Activated CD4-positive, alpha-beta memory T cell treated with anti-CD3 and anti-CD28 coated beads, Interleukin-2, amount 10 ng/mL, durations not matched to agents 7 days and 5 days (primary cell): ENCODE measurements around the gene DIAPH1. TPM values are rescaled to one million over a fixed set of nuclear protein-coding genes. Genes with fewer than 3 reads are reported as not detected.
A peak's percentile ranks its signal among the peaks of the same experiment; 100 is the strongest.

Experiments used
- CTCF ChIA-PET: fragments of 350-600 bp; sonication (Branson Sonifier 250); formaldehyde crosslinking; loops from one replicate; lab custom pipeline; 2021; ENCODE audit warnings: antibody characterized with exemption, inconsistent platforms; lab: Charles Lee
- POLR2A ChIA-PET: fragments of 350-600 bp; sonication (Branson Sonifier 250); formaldehyde crosslinking; loops from one replicate; lab custom pipeline; 2021; ENCODE audit warnings: antibody characterized with exemption; lab: Charles Lee
- DNase-seq: peaks from one replicate; pipeline ENCODE4 v3.0.0-alpha.2; 2020
- H3K27ac Mint-ChIP-seq: one replicate; pipeline ENCODE4 v1.8.0; 2021; ENCODE audit warnings: mild to moderate bottlenecking, mixed read lengths
- H3K27me3 Mint-ChIP-seq: one replicate; pipeline ENCODE4 v1.8.0; 2021; ENCODE audit warnings: mixed read lengths
- H3K36me3 Mint-ChIP-seq: one replicate; pipeline ENCODE4 v1.8.0; 2021; ENCODE audit warnings: low read depth, mixed read lengths
- H3K4me1 Mint-ChIP-seq: one replicate; pipeline ENCODE4 v1.8.0; 2021; ENCODE audit warnings: mixed read lengths
- H3K4me3 Mint-ChIP-seq: one replicate; pipeline ENCODE4 v1.8.0; 2021; ENCODE audit warnings: mild to moderate bottlenecking, mixed read lengths
- H3K9me3 Mint-ChIP-seq: one replicate; pipeline ENCODE4 v1.8.0; 2021; ENCODE audit warnings: mixed read lengths
- total RNA-seq, 2 experiments: library from RNA; stranded (reverse); gene quantifications; one replicate each; pipeline ENCODE4 v1.2.3, GENCODE V29; 2021

DIAPH1 gene
- total RNA-seq, 2 experiments from 2014 or later: 317 to 323 TPM

DNA sequence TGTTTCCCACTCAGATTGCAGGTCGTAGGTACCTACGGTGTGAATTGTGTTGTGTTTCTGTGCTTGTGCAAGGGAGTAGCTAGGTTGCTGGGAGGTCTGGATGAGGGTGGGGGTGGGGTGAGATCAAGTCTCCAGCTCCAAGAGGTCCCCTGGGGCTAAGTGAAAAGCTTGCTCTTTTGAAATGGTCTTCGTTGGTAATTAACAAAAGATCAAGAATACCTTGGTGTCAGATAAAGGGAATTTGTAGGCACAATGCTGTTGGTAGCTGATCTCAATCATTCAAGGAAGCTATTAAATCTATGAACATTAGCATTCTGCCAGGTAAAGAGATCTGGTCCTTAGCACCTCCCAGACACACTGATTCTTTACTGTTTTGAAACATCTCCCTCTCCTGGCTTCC is 134.9 kb downstream of the DIAPH1 start:
- Mint-ChIP-seq H3K27ac (no peak overlapping the region), H3K27me3 (peaks cover 77% of the 10 kb centered on the region), H3K4me1 (no peaks in the 10 kb centered on the region), H3K9me3 (no peaks in the 10 kb centered on the region), H3K36me3 (no peaks in the 10 kb centered on the region), H3K4me3 (no peak overlapping the region)
- CTCF ChIA-PET: interaction anchor here (0.7 to 1.4 kb wide), 3 partner anchors 29 to 114 kb away, joined by 3 to 6 read pairs (median 3); partner anchors contain the start of genes PCDHGA12 and PCDHGB3
- POLR2A ChIA-PET: interaction anchor here (1.0 kb wide), 1 partner anchor 27 kb away, joined by 3 read pairs; no protein-coding TSS in a partner anchor
- DNase-seq: no peak

DNA sequence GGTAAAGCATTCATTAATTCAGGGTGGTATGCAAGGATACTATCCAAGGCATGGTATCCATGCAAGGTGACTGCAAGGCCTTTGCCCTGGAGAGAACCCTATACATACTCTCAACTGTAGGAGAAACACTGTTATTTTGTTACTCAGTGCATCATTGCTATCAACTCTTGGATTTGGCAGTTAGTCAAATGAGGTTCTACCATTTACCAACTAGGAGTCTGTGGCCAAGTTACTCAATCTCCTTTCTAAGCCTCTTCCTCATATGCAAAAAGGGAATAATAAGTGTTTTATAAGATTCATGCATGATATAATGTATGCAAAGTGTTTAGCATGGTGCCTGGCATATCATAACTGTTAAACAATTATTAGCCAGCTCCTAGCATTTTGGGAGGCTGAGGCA is 139.0 kb downstream of the DIAPH1 start:
- no peak for DNase-seq
- CTCF ChIA-PET: interaction anchor here (1.2 kb wide), 1 partner anchor 59 kb away, joined by 3 read pairs; the partner anchor contains the start of gene PCDHGA11

DNA sequence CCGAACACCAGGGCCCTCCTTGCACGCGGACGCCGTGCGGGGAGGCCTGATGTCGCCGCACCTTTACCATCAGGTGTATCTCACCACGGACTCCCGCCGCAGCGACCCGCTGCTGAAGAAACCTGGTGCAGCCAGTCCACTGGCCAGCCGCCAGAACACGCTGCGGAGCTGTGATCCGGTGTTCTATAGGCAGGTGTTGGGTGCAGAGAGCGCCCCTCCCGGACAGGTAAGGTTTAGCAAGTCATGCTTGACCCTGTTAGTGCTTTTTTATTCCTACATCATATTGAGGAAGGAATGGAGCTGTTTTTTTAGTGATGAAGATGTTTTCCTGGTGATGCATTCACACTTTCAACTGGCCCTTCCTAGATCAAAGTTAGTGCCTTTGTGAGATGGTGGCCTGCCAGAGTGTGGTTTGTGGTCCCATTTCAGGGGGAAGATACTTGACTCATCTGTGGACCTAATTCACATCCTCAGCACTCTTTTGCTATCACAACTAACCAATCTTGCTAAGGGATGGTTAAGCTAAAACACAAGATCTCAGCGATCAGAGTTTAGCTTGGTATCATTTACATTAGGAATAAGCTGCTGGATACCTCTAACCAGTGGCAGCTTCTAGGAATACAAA is 140.4 kb downstream of the DIAPH1 start:
- no peaks in the 10 kb centered on the region for H3K9me3 Mint-ChIP-seq
- H3K27ac Mint-ChIP-seq: no peak overlapping the region
- peaks cover 4% of the 10 kb centered on the region for H3K36me3 Mint-ChIP-seq
- peaks cover 80% of the 10 kb centered on the region for H3K27me3 Mint-ChIP-seq
- no peak for DNase-seq
- ChIA-PET POLR2A (no interaction called here), CTCF (interaction anchor here (1.0 kb wide), 2 partner anchors 33 to 37 kb away, joined by 3 to 4 read pairs; no protein-coding TSS in a partner anchor)
- H3K4me3 Mint-ChIP-seq: no peak overlapping the region
- H3K4me1 Mint-ChIP-seq: peaks cover 23% of the 10 kb centered on the region

More for the DNA sequence above, 139.0 kb downstream of the DIAPH1 start:
- peaks cover 23% of the 10 kb centered on the region for H3K4me1 Mint-ChIP-seq
- H3K9me3 Mint-ChIP-seq: no peaks in the 10 kb centered on the region
- H3K27me3 Mint-ChIP-seq: peaks cover 83% of the 10 kb centered on the region
- POLR2A ChIA-PET: no interaction called here
- no peak overlapping the region for H3K4me3 Mint-ChIP-seq
- H3K36me3 Mint-ChIP-seq: peaks cover 4% of the 10 kb centered on the region
- H3K27ac Mint-ChIP-seq: no peak overlapping the region

- ChIA-PET CTCF (no interaction called here), POLR2A (no interaction called here)
- no peak overlapping the region for H3K4me3 Mint-ChIP-seq
Measured at GRCh38 chr5:141477815-141478214, 141.0 kb downstream of the DIAPH1 start.

GRCh38 chr5:141477044-141477575 is 141.7 kb downstream of the DIAPH1 start:
- ChIA-PET POLR2A (no interaction called here), CTCF (interaction anchor here (1.0 kb wide), 1 partner anchor 157 kb away, joined by 3 read pairs; no protein-coding TSS in a partner anchor)
- Mint-ChIP-seq H3K9me3 (no peaks in the 10 kb centered on the region), H3K27ac (no peak overlapping the region), H3K4me3 (peak overlapping the region; percentile 66), H3K27me3 (peaks cover 71% of the 10 kb centered on the region), H3K36me3 (peaks cover 4% of the 10 kb centered on the region), H3K4me1 (peaks cover 23% of the 10 kb centered on the region)
- DNase-seq: no peak

More at GRCh38 chr5:141477815-141478214, 141.0 kb downstream of the DIAPH1 start:
- Mint-ChIP-seq H3K9me3 (no peaks in the 10 kb centered on the region), H3K4me1 (peaks cover 23% of the 10 kb centered on the region), H3K36me3 (peaks cover 4% of the 10 kb centered on the region), H3K27me3 (peaks cover 75% of the 10 kb centered on the region), H3K27ac (no peak overlapping the region)
- DNase-seq: no peak

DNA sequence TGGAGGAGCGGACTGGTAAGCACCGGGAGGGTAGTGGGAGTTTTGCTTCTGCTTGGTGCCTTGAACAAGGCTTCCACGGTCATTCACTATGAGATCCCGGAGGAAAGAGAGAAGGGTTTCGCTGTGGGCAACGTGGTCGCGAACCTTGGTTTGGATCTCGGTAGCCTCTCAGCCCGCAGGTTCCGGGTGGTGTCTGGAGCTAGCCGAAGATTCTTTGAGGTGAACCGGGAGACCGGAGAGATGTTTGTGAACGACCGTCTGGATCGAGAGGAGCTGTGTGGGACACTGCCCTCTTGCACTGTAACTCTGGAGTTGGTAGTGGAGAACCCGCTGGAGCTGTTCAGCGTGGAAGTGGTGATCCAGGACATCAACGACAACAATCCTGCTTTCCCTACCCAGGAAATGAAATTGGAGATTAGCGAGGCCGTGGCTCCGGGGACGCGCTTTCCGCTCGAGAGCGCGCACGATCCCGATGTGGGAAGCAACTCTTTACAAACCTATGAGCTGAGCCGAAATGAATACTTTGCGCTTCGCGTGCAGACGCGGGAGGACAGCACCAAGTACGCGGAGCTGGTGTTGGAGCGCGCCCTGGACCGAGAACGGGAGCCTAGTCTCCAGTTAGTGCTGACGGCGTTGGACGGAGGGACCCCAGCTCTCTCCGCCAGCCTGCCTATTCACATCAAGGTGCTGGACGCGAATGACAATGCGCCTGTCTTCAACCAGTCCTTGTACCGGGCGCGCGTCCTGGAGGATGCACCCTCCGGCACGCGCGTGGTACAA is 142.5 kb downstream of the DIAPH1 start:
- Mint-ChIP-seq H3K4me3 (peak overlapping the region; percentile 66), H3K36me3 (peaks cover 4% of the 10 kb centered on the region), H3K27me3 (peaks cover 70% of the 10 kb centered on the region), H3K27ac (peak overlapping the region; percentile 18), H3K4me1 (peaks cover 23% of the 10 kb centered on the region), H3K9me3 (no peaks in the 10 kb centered on the region)
- CTCF ChIA-PET: interaction anchor here (0.7 to 1.0 kb wide), 3 partner anchors 10 to 156 kb away, joined by 3 to 6 read pairs (median 3); partner anchors contain the start of gene PCDHGA12
- no peak for DNase-seq
- POLR2A ChIA-PET: interaction anchor here (1.4 kb wide), 1 partner anchor 17 kb away, joined by 3 read pairs; no protein-coding TSS in a partner anchor

DNA sequence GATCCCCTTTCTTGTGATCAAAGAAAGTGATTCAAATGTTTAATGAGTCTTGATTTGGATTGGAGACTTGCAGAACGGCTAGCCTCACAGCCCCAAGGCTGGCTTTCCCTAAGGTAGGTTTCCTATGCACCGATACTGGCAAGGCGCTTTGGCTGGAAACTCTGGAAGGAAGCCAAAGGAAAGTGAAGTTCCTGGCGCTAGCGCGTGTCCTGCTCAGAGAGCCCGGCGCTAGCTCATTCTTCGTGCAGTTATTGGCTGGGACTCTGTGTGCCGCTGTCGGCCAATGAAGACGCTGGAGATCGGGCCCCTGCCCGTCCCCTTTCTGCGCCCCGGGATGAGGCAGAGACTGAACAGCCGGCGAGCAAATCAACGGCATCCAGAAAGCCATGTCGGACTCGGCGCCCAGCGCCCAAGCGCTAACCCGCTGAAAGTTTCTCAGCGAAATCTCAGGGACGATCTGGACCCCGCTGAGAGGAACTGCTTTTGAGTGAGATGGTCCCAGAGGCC is 143.1 kb downstream of the DIAPH1 start, which contains the start of gene PCDHGC3:
TSS of gene PCDHGC3 (plus strand) at position 342 of the 507 bp plus-strand sequence. CDS start at position 493, 151 bp downstream.
- Mint-ChIP-seq H3K27me3 (peaks cover 64% of the 10 kb centered on the region), H3K4me1 (peaks cover 23% of the 10 kb centered on the region), H3K4me3 (peak within 1 kb of the TSS; percentile 66), H3K9me3 (no peaks in the 10 kb centered on the region), H3K36me3 (peaks cover 4% of the 10 kb centered on the region), H3K27ac (peak within 1 kb of the TSS; percentile 18)
- no peak for DNase-seq
- CTCF ChIA-PET: interaction anchor here (0.6 to 0.8 kb wide), 2 partner anchors 9 to 99 kb away, joined by 3 to 4 read pairs; no protein-coding TSS in a partner anchor
- POLR2A ChIA-PET: interaction anchor here (1.4 kb wide), 1 partner anchor 18 kb away, joined by 3 read pairs; no protein-coding TSS in a partner anchor

DNA sequence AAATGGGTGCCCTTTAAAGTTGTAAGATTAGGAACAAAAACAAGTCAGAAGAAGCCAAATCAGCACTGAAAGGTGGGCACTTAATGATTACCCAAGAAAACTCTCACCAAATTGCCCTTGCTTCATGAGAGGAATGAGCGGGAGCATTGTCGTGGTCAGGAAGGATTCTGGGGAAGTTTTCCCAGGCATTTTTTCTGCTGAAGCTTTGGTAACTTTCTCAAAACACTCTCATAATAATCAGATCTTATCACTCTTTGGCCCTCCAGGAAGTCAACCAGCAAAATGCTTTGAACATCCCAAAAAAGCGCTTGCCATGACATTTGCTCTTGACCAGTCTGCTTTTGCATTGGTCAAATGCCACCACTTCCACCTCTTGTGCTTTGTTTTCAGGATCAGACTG is 153.4 kb downstream of the DIAPH1 start:
- POLR2A ChIA-PET: no interaction called here
- no peaks in the 10 kb centered on the region for H3K9me3 Mint-ChIP-seq
- no peak for DNase-seq
- CTCF ChIA-PET: interaction anchor here (0.7 kb wide), 1 partner anchor 219 kb away, joined by 3 read pairs; no protein-coding TSS in a partner anchor
- no peaks in the 10 kb centered on the region for H3K4me1 Mint-ChIP-seq
- no peak overlapping the region for H3K4me3 Mint-ChIP-seq
- H3K27me3 Mint-ChIP-seq: peaks cover 2% of the 10 kb centered on the region
- no peaks in the 10 kb centered on the region for H3K36me3 Mint-ChIP-seq
- H3K27ac Mint-ChIP-seq: no peak overlapping the region

Other genes starting within 250 kb of the DIAPH1 start
- gene PCDHGB3, start 248.8 kb downstream of the DIAPH1 start, total RNA-seq: under 1 TPM; 0.10 to 0.25 TPM
- under 1 TPM; 0.10 TPM for gene PCDHGA6, start 245.1 kb downstream of the DIAPH1 start, total RNA-seq
- under 1 TPM in 1 of 2 experiments, not detected in 1; 0.08 TPM for gene PCDHGA7, start 236.3 kb downstream of the DIAPH1 start, total RNA-seq
- gene PCDHGB4, start 231.3 kb downstream of the DIAPH1 start, total RNA-seq: not detected
- gene PCDHGA8, start 226.4 kb downstream of the DIAPH1 start, total RNA-seq: not detected
- gene PCDHGB5, start 221.1 kb downstream of the DIAPH1 start, total RNA-seq: not detected
- not detected for gene PCDHGA9, start 216.2 kb downstream of the DIAPH1 start, total RNA-seq
- not detected for gene PCDHGB6, start 211.0 kb downstream of the DIAPH1 start, total RNA-seq
- under 1 TPM in 1 of 2 experiments, not detected in 1; 0.05 TPM for gene PCDHGA10, start 206.0 kb downstream of the DIAPH1 start, total RNA-seq
- gene PCDHGB7, start 201.3 kb downstream of the DIAPH1 start, total RNA-seq: under 1 TPM in 1 of 2 experiments, not detected in 1; 0.08 TPM
- not detected for gene PCDHGA11, start 197.9 kb downstream of the DIAPH1 start, total RNA-seq
- not detected for gene PCDHGA12, start 188.5 kb downstream of the DIAPH1 start, total RNA-seq
- not detected for gene PCDHGC3, start 143.0 kb downstream of the DIAPH1 start, total RNA-seq
- not detected for gene PCDHGC4, start 134.0 kb downstream of the DIAPH1 start, total RNA-seq
- gene PCDHGC5, start 129.9 kb downstream of the DIAPH1 start, total RNA-seq: not detected
- gene HDAC3, start 17.8 kb upstream of the DIAPH1 start, total RNA-seq: 10 to 100 TPM; 72.0 to 77.9 TPM
- 10 to 100 TPM; 18.8 to 19.4 TPM for gene RELL2, start 18.0 kb upstream of the DIAPH1 start, total RNA-seq
- gene FCHSD1, start 32.4 kb upstream of the DIAPH1 start, total RNA-seq: 10 to 100 TPM; 69.8 to 71.8 TPM
- 10 to 100 TPM; 13.6 to 13.9 TPM for gene ARAP3, start 63.2 kb upstream of the DIAPH1 start, total RNA-seq